ENCODE measurements around the gene PCDHGC4. TPM values are rescaled to one million over a fixed set of nuclear protein-coding genes. Genes with fewer than 3 reads are reported as not detected.

Gene PCDHGC4
- total and polyA plus RNA-seq, 2 of the 8 experiments (the other 6 are each of a cell fraction or from before 2014, with no cell fraction given): 2.1 to 2.4 TPM

GRCh38 chr5:141510160-141510559, 25.3 kb downstream of the PCDHGC4 start (continued):
- TF ChIP-seq RFX5 (IDR thresholded peaks at IDR 0.05; ENCODE audit: borderline replicate concordance, low read depth, low read length) (no peak), TCF12 (IDR thresholded peaks at IDR 0.05; ENCODE audit: low read depth, low read length) (no peak), CHD2 (IDR thresholded peaks at IDR 0.05; ENCODE audit: low read length) (no peak), CREB1 (IDR thresholded peaks at IDR 0.05) (no peak)
